Thoracic aorta endothelial cell (primary cell): ENCODE data around the gene CYP2B6. TPM values are rescaled to one million over a fixed set of nuclear protein-coding genes. Genes with fewer than 3 reads are reported as not detected.

Experiments
- total RNA-seq: library from RNA; depleted of rRNA; stranded (reverse); fragments of >200 nt; gene quantifications from 2 replicates; pipeline ENCODE4 v1.2.3, GENCODE V29; 2012

CYP2B6 gene
- total RNA-seq = not detected in 2 replicates

DNA sequence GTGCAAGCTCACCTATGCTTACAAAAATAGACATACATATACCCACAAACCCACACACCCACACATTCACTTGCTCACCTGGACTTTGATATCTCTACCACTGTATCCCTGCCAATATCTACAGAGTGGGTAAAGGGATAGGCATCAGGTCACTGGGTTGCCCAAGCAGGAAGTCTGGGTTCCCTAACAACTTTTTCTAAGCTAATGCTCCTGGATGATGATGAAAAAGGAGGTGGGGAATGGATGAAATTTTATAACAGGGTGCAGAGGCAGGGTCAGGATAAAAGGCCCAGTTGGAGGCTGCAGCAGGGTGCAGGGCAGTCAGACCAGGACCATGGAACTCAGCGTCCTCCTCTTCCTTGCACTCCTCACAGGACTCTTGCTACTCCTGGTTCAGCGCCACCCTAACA is at the start of gene CYP2B6:
TSS of gene CYP2B6 (plus strand) at position 311 of the 410 bp plus-strand sequence. CDS start at position 335, 24 bp downstream.

Other genes with a start within 250 kb of the CYP2B6 start
- 1.3 and 1.9 TPM in 2 replicates for gene ACTMAP, start 240.8 kb upstream of the CYP2B6 start, total RNA-seq
- 42.2 and 59.0 TPM in 2 replicates for gene SNRPA, start 240.1 kb upstream of the CYP2B6 start, total RNA-seq
- gene MIA, start 215.8 kb upstream of the CYP2B6 start, total RNA-seq = not detected in 2 replicates
- 10.0 and 13.3 TPM in 2 replicates for gene RAB4B, start 213.0 kb upstream of the CYP2B6 start, total RNA-seq
- 63.2 and 74.7 TPM in 2 replicates for gene EGLN2, start 192.1 kb upstream of the CYP2B6 start, total RNA-seq
- gene CYP2A6, start 140.8 kb upstream of the CYP2B6 start, total RNA-seq = not detected in 2 replicates
- gene CYP2A7, start 109.1 kb upstream of the CYP2B6 start, total RNA-seq = not detected in 2 replicates
- not detected in 2 replicates for gene CYP2A13, start 97.2 kb downstream of the CYP2B6 start, total RNA-seq
- gene CYP2F1, start 123.2 kb downstream of the CYP2B6 start, total RNA-seq = not detected in 2 replicates
- 0.22 and 0.93 TPM in 2 replicates for gene CYP2S1, start 201.9 kb downstream of the CYP2B6 start, total RNA-seq
- gene AXL, start 227.9 kb downstream of the CYP2B6 start, total RNA-seq = 228 and 242 TPM in 2 replicates